GF-D8 (cell line): ENCODE results near the gene TAP1.

Source experiments
- DNase-seq: peaks from one replicate; lab custom pipeline; 2025; lab: John Stamatoyannopoulos, UW

The TAP1 gene

DNA sequence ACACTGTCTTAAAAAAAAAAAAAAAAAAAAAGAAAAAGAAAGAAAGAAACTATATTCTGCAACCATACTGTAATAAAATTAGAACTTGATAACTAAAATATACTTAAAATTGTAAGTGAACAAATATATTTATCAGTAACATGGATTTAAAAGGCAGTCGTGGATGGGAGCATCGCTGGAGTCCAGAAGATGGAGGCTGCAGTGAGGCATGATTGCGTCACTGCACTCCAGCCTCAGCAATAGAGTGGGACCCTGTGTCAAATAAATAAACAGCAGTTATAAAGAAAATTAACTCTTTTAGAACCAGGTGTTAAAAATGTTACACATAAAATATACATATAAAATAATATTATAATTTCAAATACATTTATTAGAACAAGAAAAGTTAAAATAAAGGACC lies 9.2 kb upstream of the TAP1 start:
- no peak for DNase-seq

GRCh38 chr6:32860674-32861073 lies 7.2 kb upstream of the TAP1 start:
- no peak for DNase-seq

DNA sequence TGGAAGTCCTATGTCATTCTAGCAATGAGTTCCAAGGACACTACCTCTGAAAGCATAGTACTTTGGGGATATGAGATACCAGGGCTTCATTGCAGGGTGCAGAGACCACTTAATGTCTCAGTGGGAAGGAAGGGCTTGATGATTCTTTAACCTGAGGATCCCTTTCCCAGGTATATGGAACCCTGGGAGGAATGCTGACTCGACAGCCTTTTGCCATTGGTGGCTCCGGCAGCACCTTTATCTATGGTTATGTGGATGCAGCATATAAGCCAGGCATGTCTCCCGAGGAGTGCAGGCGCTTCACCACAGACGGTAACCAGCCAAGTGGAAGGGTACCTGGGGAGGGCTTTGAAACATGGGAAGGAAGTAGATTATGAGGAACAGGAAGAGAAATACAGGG lies 4.7 kb upstream of the TAP1 start:
- no peak for DNase-seq

GRCh38 chr6:32857156-32857891 lies 3.8 kb upstream of the TAP1 start:
- DNase-seq = no peak

DNA sequence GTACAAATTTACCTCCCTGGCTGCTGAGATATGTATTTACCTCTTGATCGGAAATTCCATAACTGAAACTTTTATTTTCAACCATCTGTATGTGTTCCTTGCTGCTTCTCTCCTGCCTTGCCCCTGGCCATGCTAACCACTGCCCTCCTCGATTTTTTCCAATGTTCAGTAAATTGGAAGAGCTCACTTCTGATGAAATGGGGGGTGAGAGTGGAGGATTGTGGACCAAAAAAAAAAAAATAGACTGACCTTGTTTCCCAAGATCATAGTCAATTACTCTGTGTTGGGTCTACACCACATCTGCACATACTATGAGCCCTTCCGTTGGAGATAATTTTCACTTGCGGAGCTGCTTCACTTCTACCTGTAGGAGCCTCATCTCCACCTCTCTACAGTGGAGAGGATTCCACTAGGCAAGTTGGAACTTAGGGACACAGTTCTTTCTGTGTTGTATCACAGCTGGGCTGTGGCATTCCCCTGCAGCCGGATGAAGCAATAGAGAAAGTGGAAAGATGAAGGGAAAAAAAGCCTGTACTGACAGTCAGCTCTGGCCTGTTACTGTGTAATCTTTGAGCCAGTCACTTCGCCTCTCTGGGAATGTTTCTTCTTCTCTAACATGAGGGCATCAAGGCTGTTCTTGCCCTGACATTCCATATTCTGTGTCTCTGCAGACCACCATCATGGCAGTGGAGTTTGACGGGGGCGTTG lies 2.1 kb upstream of the TAP1 start:
- DNase-seq = no peak

DNA sequence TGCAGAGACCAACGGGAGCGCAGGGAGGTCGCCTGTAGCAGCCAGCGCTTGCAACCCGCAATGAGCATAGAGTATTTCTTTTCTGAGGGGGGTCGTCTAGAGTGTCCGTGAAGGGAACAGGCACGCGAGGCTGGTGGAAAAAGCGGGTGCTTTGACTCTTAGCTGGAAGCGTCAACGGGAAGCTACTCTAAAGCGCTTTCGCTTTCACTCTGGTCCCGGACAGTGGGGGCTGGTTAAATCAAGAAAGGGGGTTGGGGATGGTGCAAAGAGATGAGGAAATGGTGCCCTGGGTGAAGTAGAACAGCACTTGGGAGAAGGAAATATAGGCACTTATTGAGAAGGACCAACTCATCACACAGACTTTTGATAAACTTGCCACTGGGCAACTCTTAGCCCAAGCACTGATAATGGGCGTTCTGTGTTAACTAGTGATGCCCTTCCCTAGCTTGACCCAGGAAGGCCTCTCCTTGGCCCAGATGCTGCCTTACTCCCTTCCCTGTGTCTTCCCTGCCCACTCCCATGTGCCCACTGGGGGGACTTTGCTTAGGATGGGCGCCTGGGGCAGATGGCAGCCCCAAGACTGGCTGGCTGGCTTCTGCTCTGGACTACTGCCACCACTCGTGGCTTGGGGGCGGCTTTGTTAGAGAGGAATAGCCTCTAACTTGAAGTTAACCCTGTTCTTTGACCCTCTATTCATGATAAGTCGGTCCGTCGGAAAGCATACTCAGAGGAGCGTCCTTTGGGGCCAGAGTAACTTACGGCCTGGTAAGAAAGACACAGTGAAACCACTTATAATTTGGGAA lies 1.1 kb upstream of the TAP1 start:
- DNase-seq = no peak

DNA sequence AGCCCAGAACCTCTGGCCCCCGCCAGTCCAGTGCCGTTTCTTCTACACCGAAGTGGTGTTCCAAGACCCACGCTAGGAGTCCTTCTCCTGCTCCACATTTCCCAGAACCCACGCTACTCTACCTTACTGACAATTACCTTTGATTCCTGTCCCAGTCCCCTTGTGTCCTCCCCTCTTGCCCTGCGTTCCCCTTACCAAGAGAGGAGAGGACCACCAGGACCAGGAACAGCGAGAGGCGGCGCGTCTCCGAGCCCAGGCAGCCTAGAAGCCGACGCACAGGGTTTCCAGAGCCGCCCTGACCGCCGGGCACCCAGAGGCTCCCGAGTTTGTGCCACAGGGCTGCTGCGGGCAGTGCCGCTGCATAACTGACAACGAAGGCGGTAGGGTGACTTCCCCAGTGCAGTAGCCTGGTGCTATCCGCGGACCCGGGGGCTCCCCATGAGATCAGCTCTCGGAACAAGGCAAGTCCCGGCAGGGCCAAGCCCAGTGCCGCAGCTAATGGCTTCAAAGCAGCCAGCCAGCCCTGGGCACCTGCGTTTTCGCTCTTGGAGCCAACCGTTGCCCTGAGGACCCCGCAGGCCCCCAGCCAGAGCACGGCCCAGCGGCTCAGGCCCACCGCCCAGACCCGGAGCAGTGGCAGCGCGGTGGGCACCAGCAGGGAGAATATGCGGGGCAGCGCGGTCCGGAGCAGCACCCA lies 512 bp downstream of the TAP1 start:
- DNase-seq = no peak

- DNase-seq = no peak
These were observed 1.3 kb downstream of the TAP1 start for GRCh38 chr6:32852018-32852843.

DNA sequence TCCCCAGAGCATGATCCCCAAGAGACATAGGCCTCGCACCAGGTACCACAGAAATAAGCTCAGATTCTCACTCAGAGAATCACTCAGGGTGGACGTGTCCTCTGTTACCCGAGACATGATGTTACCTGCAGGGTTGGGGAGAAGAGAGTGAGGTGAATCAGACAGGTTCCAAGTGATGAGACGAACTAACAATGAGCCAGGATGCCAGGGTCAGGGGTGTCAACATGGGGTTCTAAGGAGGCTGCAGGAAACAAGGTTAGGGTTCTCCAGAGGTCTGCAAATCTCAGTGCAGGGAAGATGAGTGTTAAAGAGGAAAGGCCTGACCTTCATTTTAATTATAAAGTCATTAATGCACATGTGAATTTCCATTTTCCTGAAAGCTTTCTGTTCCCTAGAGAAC lies 2.5 kb downstream of the TAP1 start:
- DNase-seq = no peak

DNA sequence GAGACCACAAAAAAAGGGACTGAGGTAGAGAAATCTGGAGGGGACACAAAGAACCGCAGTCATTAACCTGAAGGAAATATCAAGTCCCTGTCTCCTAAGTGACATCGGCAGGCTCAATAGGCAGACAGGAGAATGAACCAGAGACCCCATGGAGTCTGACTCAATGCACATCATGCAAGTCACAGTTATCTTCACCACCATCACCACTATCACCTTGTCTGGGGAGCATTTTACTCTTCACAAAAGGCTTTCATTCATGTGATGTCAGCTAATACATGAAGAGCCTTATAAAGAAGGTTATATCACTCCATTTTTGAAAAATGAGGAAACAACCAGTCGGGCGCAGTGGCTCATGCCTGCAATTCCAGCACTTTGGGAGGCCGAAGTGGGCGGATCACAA lies 4.4 kb downstream of the TAP1 start:
- DNase-seq = no peak

GRCh38 chr6:32847795-32848194 lies 5.7 kb downstream of the TAP1 start:
- no peak for DNase-seq

DNA sequence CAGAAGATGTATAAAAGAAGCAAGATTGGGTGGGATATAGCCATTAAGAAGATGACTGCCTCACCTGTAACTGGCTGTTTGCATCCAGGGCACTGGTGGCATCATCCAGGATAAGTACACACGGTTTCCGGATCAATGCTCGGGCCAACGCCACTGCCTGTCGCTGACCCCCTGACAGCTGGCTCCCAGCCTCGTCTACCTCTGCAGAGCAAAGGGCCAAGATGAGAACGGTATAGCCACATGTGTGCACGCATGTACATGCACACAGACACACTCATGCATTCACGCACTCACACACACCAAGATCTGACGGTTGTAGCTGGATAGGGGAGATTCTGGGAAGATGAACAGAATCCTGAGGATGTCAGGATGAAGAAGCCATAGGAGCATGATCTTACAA lies 6.5 kb downstream of the TAP1 start:
- no peak for DNase-seq

DNA sequence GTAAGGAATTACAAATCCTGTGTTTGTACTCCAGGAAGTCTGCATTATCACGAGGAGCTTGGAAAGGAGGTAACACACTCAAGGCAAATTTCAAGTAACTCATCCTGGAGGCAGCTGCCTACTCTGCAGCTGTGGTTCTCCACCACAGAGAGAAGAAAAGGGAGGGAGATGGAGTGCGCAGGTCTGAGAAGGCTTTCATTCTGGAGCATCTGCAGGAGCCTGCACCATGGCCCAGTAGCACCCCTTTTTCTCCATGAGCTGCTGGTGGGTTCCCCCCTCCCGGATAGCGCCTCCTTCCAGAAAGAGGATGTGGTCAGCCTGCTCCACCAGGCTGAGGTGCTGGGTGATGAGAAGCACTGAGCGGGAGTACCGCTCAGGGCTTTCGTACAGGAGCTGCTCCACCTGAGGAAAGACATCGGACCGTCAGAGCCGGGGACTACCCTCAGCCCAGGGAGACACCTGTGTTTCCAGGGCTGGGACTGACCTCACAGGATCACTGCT lies 8.1 kb downstream of the TAP1 start:
- peak; percentile 51 for DNase-seq

DNA sequence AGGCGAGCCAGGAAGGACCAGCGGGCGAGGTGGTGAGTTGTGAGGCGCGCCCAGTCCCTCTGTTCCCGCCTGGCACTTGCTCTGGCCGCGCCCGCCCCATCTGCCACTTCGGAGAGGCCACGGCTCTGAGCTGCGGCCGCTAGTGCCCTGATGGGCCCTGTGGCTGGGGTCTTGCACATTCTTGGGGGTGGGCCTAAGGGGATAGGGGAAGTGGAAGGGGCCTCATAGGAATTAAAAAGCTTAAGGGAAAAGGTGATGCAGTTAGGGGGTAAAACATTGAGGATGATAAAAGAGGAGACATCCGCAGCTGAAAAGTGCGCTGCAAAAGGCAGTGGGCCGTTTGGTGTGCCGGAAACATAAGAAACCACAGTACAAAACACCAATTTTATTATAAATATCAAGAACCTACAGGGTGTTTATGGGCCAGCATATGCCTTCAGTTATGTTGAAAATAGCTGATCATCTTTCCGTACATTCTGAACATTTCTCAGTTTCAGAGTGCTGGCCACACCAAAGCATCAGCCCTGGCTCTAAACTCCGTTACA lies 8.6 kb downstream of the TAP1 start:
- DNase-seq = no peak

GRCh38 chr6:32843979-32844838 lies 9.3 kb downstream of the TAP1 start, which contains the start of gene PSMB8:
PSMB8 (minus strand) TSS chr6:32844047; CDS start chr6:32843996, 51 bp downstream.
- DNase-seq = peak; percentile 91

DNA sequence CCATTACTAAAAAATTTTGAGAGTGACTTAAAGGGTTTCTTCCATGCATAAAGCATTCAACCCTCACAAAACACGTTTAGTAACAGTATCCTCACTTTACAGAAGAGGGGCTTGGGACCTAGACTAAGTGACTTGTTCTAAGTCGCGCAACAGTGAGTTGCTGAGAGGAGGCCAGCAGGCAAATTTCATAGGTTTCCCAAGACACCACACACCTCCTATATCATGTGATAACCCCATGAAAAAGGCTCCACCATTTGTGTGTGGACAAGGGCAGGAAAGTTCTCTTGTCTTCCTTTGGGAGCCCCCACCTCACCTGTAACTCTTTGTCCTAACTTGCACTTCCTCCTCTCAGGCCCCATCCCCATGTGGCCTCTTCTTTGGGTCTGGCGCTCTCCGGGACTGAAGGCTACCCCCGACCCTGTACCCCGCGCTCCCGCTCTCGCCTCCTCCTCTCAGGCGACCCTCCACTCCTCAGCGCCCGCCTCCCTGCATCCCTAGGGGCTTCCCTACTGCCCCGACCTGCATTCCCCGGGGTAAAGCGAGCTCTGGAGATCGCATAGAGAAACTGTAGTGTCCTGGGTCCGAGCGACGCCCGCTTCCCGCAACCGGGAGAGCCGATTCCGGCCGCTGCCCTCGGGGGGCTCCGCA lies 10.0 kb downstream of the TAP1 start:
- no peak for DNase-seq

GRCh38 chr6:32842690-32843089 lies 10.8 kb downstream of the TAP1 start:
- DNase-seq = no peak

DNA sequence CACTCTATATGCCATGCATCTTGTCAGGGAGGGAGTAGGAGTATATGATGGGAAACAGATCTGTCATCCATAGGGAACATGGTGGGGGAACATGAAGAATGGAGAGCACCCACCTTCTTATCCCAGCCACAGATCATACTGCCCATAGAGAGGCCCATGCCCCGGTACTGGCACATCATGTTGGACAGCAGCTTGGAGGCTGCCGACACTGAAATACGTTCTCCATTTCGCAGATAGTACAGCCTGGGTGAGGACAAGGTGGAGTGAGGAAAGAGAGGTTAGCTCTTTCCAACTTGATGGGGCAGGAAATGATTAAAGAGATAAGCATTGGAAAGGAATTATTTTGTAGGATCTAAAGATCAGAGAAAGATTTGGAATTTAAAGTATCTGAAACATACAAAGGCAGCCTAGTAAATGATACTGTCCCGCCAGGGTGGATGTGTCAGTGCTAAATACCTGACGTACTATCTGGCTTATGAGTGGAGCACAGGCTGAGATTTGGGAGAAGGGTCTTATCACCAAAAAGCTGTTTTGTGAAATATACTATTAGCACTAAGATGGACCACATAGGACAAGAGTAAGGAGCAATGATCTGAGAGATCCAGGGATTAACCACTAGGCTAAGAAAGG lies 11.4 kb downstream of the TAP1 start:
- no peak for DNase-seq
